ENCODE results near the gene SHISA9.

The SHISA9 gene

DNA sequence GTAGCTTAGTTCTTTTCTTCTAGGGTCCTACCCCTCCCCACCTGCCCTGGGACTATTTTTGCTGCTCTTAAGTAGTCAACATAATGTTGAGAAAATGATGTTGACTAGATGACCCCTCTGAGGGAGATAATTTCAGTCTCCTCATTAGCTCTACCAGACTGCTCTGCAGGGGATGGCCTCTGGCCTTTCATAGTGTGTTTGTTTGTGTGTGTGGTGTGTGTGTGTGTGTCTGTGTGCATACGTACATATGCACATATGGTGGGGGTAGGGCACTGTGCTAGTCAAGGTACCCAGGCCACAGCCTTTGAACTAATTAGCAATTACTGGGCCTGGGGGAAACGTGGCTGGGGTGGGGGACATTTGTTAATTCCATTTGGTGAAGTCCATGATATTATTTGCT lies 254.0 kb downstream of the SHISA9 start:
- Histone ChIP-seq H3K79me2 (ENCODE audit: insufficient read depth, low read depth) (no peaks in the 10 kb centered on the region), H3K9ac (no peak overlapping the region), H3K27me3 (ENCODE audit: insufficient read depth, low read depth) (no peaks in the 10 kb centered on the region), H4K20me1 (ENCODE audit: insufficient read depth) (no peaks in the 10 kb centered on the region), H3K27ac (no peak overlapping the region), H3K4me3 (IDR thresholded peaks at IDR 0.05; ENCODE audit: insufficient read depth, low read depth, low read length) (no peak overlapping the region), H3K4me1 (ENCODE audit: low read depth, poor library complexity, severe bottlenecking) (no peaks in the 10 kb centered on the region), H3K36me3 (ENCODE audit: insufficient read depth) (no peaks in the 10 kb centered on the region), H3K4me2 (no peak overlapping the region), H2AFZ (ENCODE audit: low read depth) (no peak overlapping the region)
- TF ChIP-seq, protein P1, sequence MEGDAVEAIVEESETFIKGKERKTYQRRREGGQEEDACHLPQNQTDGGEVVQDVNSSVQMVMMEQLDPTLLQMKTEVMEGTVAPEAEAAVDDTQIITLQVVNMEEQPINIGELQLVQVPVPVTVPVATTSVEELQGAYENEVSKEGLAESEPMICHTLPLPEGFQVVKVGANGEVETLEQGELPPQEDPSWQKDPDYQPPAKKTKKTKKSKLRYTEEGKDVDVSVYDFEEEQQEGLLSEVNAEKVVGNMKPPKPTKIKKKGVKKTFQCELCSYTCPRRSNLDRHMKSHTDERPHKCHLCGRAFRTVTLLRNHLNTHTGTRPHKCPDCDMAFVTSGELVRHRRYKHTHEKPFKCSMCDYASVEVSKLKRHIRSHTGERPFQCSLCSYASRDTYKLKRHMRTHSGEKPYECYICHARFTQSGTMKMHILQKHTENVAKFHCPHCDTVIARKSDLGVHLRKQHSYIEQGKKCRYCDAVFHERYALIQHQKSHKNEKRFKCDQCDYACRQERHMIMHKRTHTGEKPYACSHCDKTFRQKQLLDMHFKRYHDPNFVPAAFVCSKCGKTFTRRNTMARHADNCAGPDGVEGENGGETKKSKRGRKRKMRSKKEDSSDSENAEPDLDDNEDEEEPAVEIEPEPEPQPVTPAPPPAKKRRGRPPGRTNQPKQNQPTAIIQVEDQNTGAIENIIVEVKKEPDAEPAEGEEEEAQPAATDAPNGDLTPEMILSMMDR (conservative IDR thresholded peaks at IDR 0.05; ENCODE audit: low read depth, low read length): no peak

DNA sequence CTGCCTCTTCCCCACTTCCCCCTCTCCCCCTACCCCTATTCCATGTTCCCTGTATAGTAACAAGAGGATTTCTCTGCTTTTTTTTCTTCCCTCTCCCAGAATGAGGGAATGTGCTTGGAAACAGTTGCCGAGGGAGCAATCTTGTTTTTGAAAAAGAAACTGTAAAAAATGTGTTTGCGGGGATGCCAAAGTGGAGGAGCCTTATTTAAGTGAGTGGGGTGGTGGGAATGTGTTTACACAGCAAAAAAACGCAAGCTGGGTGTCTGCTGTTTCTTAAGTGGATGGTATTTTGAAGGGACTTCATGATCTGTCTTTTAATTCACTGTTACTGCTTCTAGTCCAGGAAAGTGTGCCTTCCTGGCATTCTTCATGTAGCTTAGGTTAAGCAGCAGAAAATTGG lies 254.4 kb downstream of the SHISA9 start:
- Histone ChIP-seq H3K9ac (no peak overlapping the region), H2AFZ (ENCODE audit: low read depth) (no peak overlapping the region), H3K4me1 (ENCODE audit: low read depth, poor library complexity, severe bottlenecking) (no peaks in the 10 kb centered on the region), H3K79me2 (ENCODE audit: insufficient read depth, low read depth) (no peaks in the 10 kb centered on the region), H4K20me1 (ENCODE audit: insufficient read depth) (no peaks in the 10 kb centered on the region), H3K27me3 (ENCODE audit: insufficient read depth, low read depth) (no peaks in the 10 kb centered on the region), H3K36me3 (ENCODE audit: insufficient read depth) (no peaks in the 10 kb centered on the region), H3K4me2 (no peak overlapping the region), H3K27ac (no peak overlapping the region), H3K4me3 (IDR thresholded peaks at IDR 0.05; ENCODE audit: insufficient read depth, low read depth, low read length) (no peak overlapping the region)
- TF ChIP-seq, protein P1 (conservative IDR thresholded peaks at IDR 0.05; ENCODE audit: low read depth, low read length): no peak

- no peaks in the 10 kb centered on the region for H4K20me1 ChIP-seq (ENCODE audit: insufficient read depth)
- no peaks in the 10 kb centered on the region for H3K36me3 ChIP-seq (ENCODE audit: insufficient read depth)
- no peak overlapping the region for H3K4me3 ChIP-seq (IDR thresholded peaks at IDR 0.05; ENCODE audit: insufficient read depth, low read depth, low read length)
- no peak overlapping the region for H3K27ac ChIP-seq
- TF ChIP-seq, protein P1 (conservative IDR thresholded peaks at IDR 0.05; ENCODE audit: low read depth, low read length): no peak
- H3K4me1 ChIP-seq (ENCODE audit: low read depth, poor library complexity, severe bottlenecking): no peaks in the 10 kb centered on the region
- no peak overlapping the region for H2AFZ ChIP-seq (ENCODE audit: low read depth)
- no peak overlapping the region for H3K9ac ChIP-seq
- no peaks in the 10 kb centered on the region for H3K27me3 ChIP-seq (ENCODE audit: insufficient read depth, low read depth)
- no peak overlapping the region for H3K4me2 ChIP-seq
- no peaks in the 10 kb centered on the region for H3K79me2 ChIP-seq (ENCODE audit: insufficient read depth, low read depth)
Measured at GRCh38 chr16:13157082-13157481, 255.7 kb downstream of the SHISA9 start.

- Histone ChIP-seq H4K20me1 (ENCODE audit: insufficient read depth) (no peaks in the 10 kb centered on the region), H3K79me2 (ENCODE audit: insufficient read depth, low read depth) (no peaks in the 10 kb centered on the region), H3K27me3 (ENCODE audit: insufficient read depth, low read depth) (no peaks in the 10 kb centered on the region), H3K9ac (no peak overlapping the region), H2AFZ (ENCODE audit: low read depth) (no peak overlapping the region), H3K4me3 (IDR thresholded peaks at IDR 0.05; ENCODE audit: insufficient read depth, low read depth, low read length) (no peak overlapping the region), H3K4me2 (no peak overlapping the region), H3K4me1 (ENCODE audit: low read depth, poor library complexity, severe bottlenecking) (no peaks in the 10 kb centered on the region), H3K27ac (no peak overlapping the region), H3K36me3 (ENCODE audit: insufficient read depth) (no peaks in the 10 kb centered on the region)
- TF ChIP-seq, protein P1 (conservative IDR thresholded peaks at IDR 0.05; ENCODE audit: low read depth, low read length): no peak
Measured at GRCh38 chr16:13158427-13158826, 257.0 kb downstream of the SHISA9 start.
